CD8-positive, alpha-beta memory T cell (primary cell): ENCODE results near the gene HPX. TPM values are rescaled to one million over a fixed set of nuclear protein-coding genes. Genes with fewer than 3 reads are reported as not detected.

Experiments used
- CTCF ChIA-PET: fragments of 350-600 bp; sonication (Branson Sonifier 250); formaldehyde crosslinking; loops from one replicate; lab custom pipeline; 2021; ENCODE audit warnings: antibody characterized with exemption; lab: Charles Lee
- POLR2A ChIA-PET: fragments of 350-600 bp; sonication (Branson Sonifier 250); formaldehyde crosslinking; loops from one replicate; lab custom pipeline; 2021; ENCODE audit warnings: antibody characterized with exemption; lab: Charles Lee
- DNase-seq, 5 donors: peaks; one replicate each; pipeline versions ENCODE4 v3.0.0 to v3.0.0-alpha.2; 2020 to 2022; ENCODE audit warnings: mixed read lengths in 1 of 5
- H3K27ac ChIP-seq: one replicate; pipeline ENCODE4 v1.7.0; 2013; ENCODE audit warnings: low read depth, mild to moderate bottlenecking, low read length, moderate library complexity
- H3K27me3 ChIP-seq: 2 replicates; pipeline ENCODE4 v1.7.0; 2013; ENCODE audit warnings: low read length, mild to moderate bottlenecking; ENCODE audit not compliant: insufficient read depth, poor library complexity, severe bottlenecking
- H3K36me3 ChIP-seq: 2 replicates; pipeline ENCODE4 v1.7.0; 2013; ENCODE audit warnings: mild to moderate bottlenecking, low read length, moderate library complexity; ENCODE audit not compliant: insufficient read depth
- H3K4me1 ChIP-seq: 2 replicates; pipeline ENCODE4 v1.7.0; 2013; ENCODE audit warnings: mild to moderate bottlenecking, low read length, moderate library complexity; ENCODE audit not compliant: insufficient read depth
- H3K4me3 ChIP-seq: 2 replicates; pipeline ENCODE4 v1.7.0; 2013; ENCODE audit warnings: mild to moderate bottlenecking, low read length
- H3K9me3 ChIP-seq: 2 replicates; pipeline ENCODE4 v1.7.0; 2013; ENCODE audit warnings: mild to moderate bottlenecking, low read length
- H3K27ac Mint-ChIP-seq, 8 donors: one replicate each; pipeline ENCODE4 v1.8.0; 2020 to 2021; ENCODE audit warnings: mixed read lengths in 8 of 8, mild to moderate bottlenecking in 6 of 8, inconsistent platforms in 3 of 8, moderate library complexity in 3 of 8
- H3K27me3 Mint-ChIP-seq, 2 donors: one replicate each; pipeline ENCODE4 v1.8.0; 2020 to 2021; ENCODE audit warnings: mixed read lengths in 2 of 2, mild to moderate bottlenecking in 1 of 2, moderate library complexity in 1 of 2
- H3K36me3 Mint-ChIP-seq, 3 donors: one replicate each; pipeline ENCODE4 v1.8.0; 2020 to 2021; ENCODE audit warnings: mixed read lengths in 3 of 3, inconsistent platforms in 1 of 3, mild to moderate bottlenecking in 1 of 3
- H3K4me1 Mint-ChIP-seq, 3 donors: one replicate each; pipeline ENCODE4 v1.8.0; 2020 to 2021; ENCODE audit warnings: mixed read lengths in 3 of 3, inconsistent platforms in 1 of 3, mild to moderate bottlenecking in 1 of 3
- H3K4me3 Mint-ChIP-seq, 7 donors: one replicate each; pipeline ENCODE4 v1.8.0; 2020 to 2021; ENCODE audit warnings: mixed read lengths in 7 of 7, mild to moderate bottlenecking in 6 of 7, moderate library complexity in 4 of 7, inconsistent platforms in 2 of 7
- H3K9me3 Mint-ChIP-seq, 5 donors: one replicate each; pipeline ENCODE4 v1.8.0; 2020 to 2022; ENCODE audit warnings: mixed read lengths in 5 of 5, mild to moderate bottlenecking in 3 of 5, moderate library complexity in 2 of 5, inconsistent platforms in 1 of 5
- polyA plus RNA-seq: library from polyadenylated mRNA; unstranded; fragments of 300-500 nt; fragmentation: Illumina TruSeq; gene quantifications from one replicate; pipeline ENCODE4 v1.2.3, GENCODE V29; 2021
- total RNA-seq, 2 experiments: library from RNA; stranded (reverse); gene quantifications; one replicate each; pipeline ENCODE4 v1.2.3, GENCODE V29; 2021

Gene HPX
- total and polyA plus RNA-seq, 3 experiments from 2014 or later, result 0.27 TPM; not detected in 2

GRCh38 chr11:6389905-6390717 is 50.7 kb downstream of the HPX start, which contains the start of gene SMPD1:
SMPD1 (plus strand) TSS chr11:6390474; CDS start chr11:6390599, 125 bp downstream.
- DNase-seq, result peak; percentile 91 to 97 (median 93)
- CTCF ChIA-PET, result interaction anchor here (0.9 to 7.1 kb wide), 10 partner anchors 10 to 293 kb away, joined by 3 to 51 read pairs (median 6); partner anchors contain the start of genes APBB1, HPX and MRPL17
- Histone ChIP-seq H3K27me3 (no peaks in the 10 kb centered on the region), H3K27ac (peak within 1 kb of the TSS; percentile 71), H3K4me1 (peaks cover 48% of the 10 kb centered on the region), H3K36me3 (no peaks in the 10 kb centered on the region), H3K9me3 (no peaks in the 10 kb centered on the region), H3K4me3 (peak within 1 kb of the TSS; percentile 64)
- H3K4me3 Mint-ChIP-seq, result peak within 1 kb of the TSS; percentile 85 to 96 (median 93)
- H3K27me3 Mint-ChIP-seq, result no peaks in the 10 kb centered on the region
- H3K9me3 Mint-ChIP-seq, result no peaks in the 10 kb centered on the region
- H3K27ac Mint-ChIP-seq, result peak within 1 kb of the TSS; percentile 89 to 100 (median 98)
- H3K36me3 Mint-ChIP-seq, result peaks cover 4 to 42% (median 4%) of the 10 kb centered on the region in 3 donors
- H3K4me1 Mint-ChIP-seq, result peaks cover 43 to 64% (median 48%) of the 10 kb centered on the region in 3 donors
- POLR2A ChIA-PET, result interaction anchor here (0.6 to 2.8 kb wide), 12 partner anchors 9 to 293 kb away, joined by 3 to 56 read pairs (median 7); partner anchors contain the start of genes APBB1, ARFIP2, MRPL17 and TAF10

GRCh38 chr11:6388748-6389147 is 52.0 kb downstream of the HPX start:
- no peaks in the 10 kb centered on the region for H3K27me3 ChIP-seq
- H3K27ac ChIP-seq, result no peak overlapping the region
- no peaks in the 10 kb centered on the region for H3K36me3 ChIP-seq
- no peaks in the 10 kb centered on the region for H3K27me3 Mint-ChIP-seq
- no peaks in the 10 kb centered on the region for H3K9me3 Mint-ChIP-seq
- H3K9me3 ChIP-seq, result no peaks in the 10 kb centered on the region
- DNase-seq, result no peak
- H3K4me1 Mint-ChIP-seq, result peaks cover 40 to 54% (median 44%) of the 10 kb centered on the region in 3 donors
- peaks cover 4 to 28% (median 4%) of the 10 kb centered on the region in 3 donors for H3K36me3 Mint-ChIP-seq
- POLR2A ChIA-PET, result interaction anchor here (1.2 to 2.8 kb wide), 2 partner anchors 10 to 13 kb away, joined by 3 to 56 read pairs; no protein-coding TSS in a partner anchor
- peak overlapping the region in 5 of 7 donors; percentile 84 to 96 (median 94) for H3K4me3 Mint-ChIP-seq
- CTCF ChIA-PET, result interaction anchor here (0.8 to 15.2 kb wide), 3 partner anchors 10 to 55 kb away, joined by 4 to 467 read pairs (median 51); partner anchors contain the start of gene HPX
- peak overlapping the region in 7 of 8 donors; percentile 89 to 100 (median 99) for H3K27ac Mint-ChIP-seq
- H3K4me1 ChIP-seq, result peaks cover 41% of the 10 kb centered on the region
- no peak overlapping the region for H3K4me3 ChIP-seq

GRCh38 chr11:6387811-6388599 is 52.8 kb downstream of the HPX start:
- peaks cover 3 to 21% (median 4%) of the 10 kb centered on the region in 3 donors for H3K36me3 Mint-ChIP-seq
- Histone ChIP-seq H3K27me3 (no peaks in the 10 kb centered on the region), H3K36me3 (no peaks in the 10 kb centered on the region), H3K9me3 (no peaks in the 10 kb centered on the region), H3K27ac (no peak overlapping the region), H3K4me3 (no peak overlapping the region), H3K4me1 (peaks cover 33% of the 10 kb centered on the region)
- no peaks in the 10 kb centered on the region for H3K27me3 Mint-ChIP-seq
- H3K4me3 Mint-ChIP-seq, result peak overlapping the region in 1 of 7 donors; percentile 19
- no peak for DNase-seq
- ChIA-PET POLR2A (interaction anchor here (0.6 to 1.2 kb wide), 2 partner anchors 9 to 15 kb away, joined by 3 read pairs; no protein-coding TSS in a partner anchor), CTCF (interaction anchor here (0.8 to 15.2 kb wide), 5 partner anchors 9 to 56 kb away, joined by 3 to 467 read pairs (median 4); partner anchors contain the start of gene HPX)
- H3K4me1 Mint-ChIP-seq, result peaks cover 34 to 46% (median 36%) of the 10 kb centered on the region in 3 donors
- peak overlapping the region in 7 of 8 donors; percentile 27 to 94 (median 77) for H3K27ac Mint-ChIP-seq
- H3K9me3 Mint-ChIP-seq, result no peaks in the 10 kb centered on the region

GRCh38 chr11:6385046-6385777 is 55.6 kb downstream of the HPX start:
- peaks cover 11% of the 10 kb centered on the region for H3K4me1 ChIP-seq
- H3K9me3 Mint-ChIP-seq, result no peaks in the 10 kb centered on the region
- DNase-seq, result no peak
- peaks cover 13 to 22% (median 17%) of the 10 kb centered on the region in 3 donors for H3K4me1 Mint-ChIP-seq
- ChIA-PET POLR2A (interaction anchor here (0.8 kb wide), 1 partner anchor 288 kb away, joined by 3 read pairs; no protein-coding TSS in a partner anchor), CTCF (interaction anchor here (15.2 kb wide), 1 partner anchor 59 kb away, joined by 467 read pairs; the partner anchor contains the start of gene HPX)
- no peaks in the 10 kb centered on the region for H3K9me3 ChIP-seq
- peaks cover 0 to 3% (median 0%) of the 10 kb centered on the region in 3 donors for H3K36me3 Mint-ChIP-seq
- peak overlapping the region in 1 of 8 donors; percentile 8 for H3K27ac Mint-ChIP-seq
- no peaks in the 10 kb centered on the region for H3K27me3 ChIP-seq
- H3K27me3 Mint-ChIP-seq, result no peaks in the 10 kb centered on the region
- H3K4me3 ChIP-seq, result no peak overlapping the region
- no peaks in the 10 kb centered on the region for H3K36me3 ChIP-seq
- H3K4me3 Mint-ChIP-seq, result no peak overlapping the region
- H3K27ac ChIP-seq, result no peak overlapping the region

Other genes with a start within 250 kb of the HPX start
- not detected for gene OR52W1, start 241.8 kb downstream of the HPX start, total RNA-seq
- not detected for gene OR52W1, start 241.8 kb downstream of the HPX start, polyA plus RNA-seq
- gene C11orf42, start 235.4 kb downstream of the HPX start, total RNA-seq, result not detected
- not detected for gene C11orf42, start 235.4 kb downstream of the HPX start, polyA plus RNA-seq
- 10 to 100 TPM; 20.2 to 20.6 TPM for gene FHIP1B, start 206.4 kb downstream of the HPX start, total RNA-seq
- 16.4 TPM for gene FHIP1B, start 206.4 kb downstream of the HPX start, polyA plus RNA-seq
- under 1 TPM in 1 of 2 experiments, not detected in 1; 0.15 TPM for gene CNGA4, start 201.9 kb downstream of the HPX start, total RNA-seq
- gene CNGA4, start 201.9 kb downstream of the HPX start, polyA plus RNA-seq, result not detected
- gene CCKBR, start 181.1 kb downstream of the HPX start, total RNA-seq, result not detected
- not detected for gene CCKBR, start 181.1 kb downstream of the HPX start, polyA plus RNA-seq
- 10 to 100 TPM; 72.5 to 75.5 TPM for gene CAVIN3, start 120.5 kb downstream of the HPX start, total RNA-seq
- not detected for gene CAVIN3, start 120.5 kb downstream of the HPX start, polyA plus RNA-seq
- 10 to 100 TPM; 30.4 to 30.9 TPM for gene SMPD1, start 50.5 kb downstream of the HPX start, total RNA-seq
- 17.3 TPM for gene SMPD1, start 50.5 kb downstream of the HPX start, polyA plus RNA-seq
- gene APBB1, start 21.9 kb downstream of the HPX start, total RNA-seq, result 10 to 100 TPM; 41.7 to 43.6 TPM
- 80.2 TPM for gene APBB1, start 21.9 kb downstream of the HPX start, polyA plus RNA-seq
- 1 to 10 TPM; 6.4 to 6.8 TPM for gene TRIM3, start 33.0 kb upstream of the HPX start, total RNA-seq
- 2.4 TPM for gene TRIM3, start 33.0 kb upstream of the HPX start, polyA plus RNA-seq
- gene ARFIP2, start 40.3 kb upstream of the HPX start, total RNA-seq, result 10 to 100 TPM; 46.9 to 47.5 TPM
- gene ARFIP2, start 40.3 kb upstream of the HPX start, polyA plus RNA-seq, result 35.2 TPM
- 10 to 100 TPM; 43.6 to 46.3 TPM for gene TIMM10B, start 40.5 kb upstream of the HPX start, total RNA-seq
- gene TIMM10B, start 40.5 kb upstream of the HPX start, polyA plus RNA-seq, result 32.1 TPM
- gene DNHD1, start 56.3 kb upstream of the HPX start, total RNA-seq, result 1 to 10 TPM; 8.0 to 9.2 TPM
- gene DNHD1, start 56.3 kb upstream of the HPX start, polyA plus RNA-seq, result 1.9 TPM
- 10 to 100 TPM; 42.0 to 44.7 TPM for gene RRP8, start 162.6 kb upstream of the HPX start, total RNA-seq
- gene RRP8, start 162.6 kb upstream of the HPX start, polyA plus RNA-seq, result 21.1 TPM
- gene ILK, start 162.8 kb upstream of the HPX start, total RNA-seq, result 10 to 100 TPM; 90.1 to 92.6 TPM
- gene ILK, start 162.8 kb upstream of the HPX start, polyA plus RNA-seq, result 111 TPM
- 100 to 1,000 TPM; 173 to 175 TPM for gene TAF10, start 171.2 kb upstream of the HPX start, total RNA-seq
- 336 TPM for gene TAF10, start 171.2 kb upstream of the HPX start, polyA plus RNA-seq
- gene TPP1, start 178.4 kb upstream of the HPX start, total RNA-seq, result 10 to 100 TPM; 57.2 to 61.6 TPM
- gene TPP1, start 178.4 kb upstream of the HPX start, polyA plus RNA-seq, result 165 TPM
- under 1 TPM; 0.89 to 0.96 TPM for gene DCHS1, start 214.8 kb upstream of the HPX start, total RNA-seq
- 1.5 TPM for gene DCHS1, start 214.8 kb upstream of the HPX start, polyA plus RNA-seq
- 100 to 1,000 TPM; 124 to 129 TPM for gene MRPL17, start 242.4 kb upstream of the HPX start, total RNA-seq
- 24.3 TPM for gene MRPL17, start 242.4 kb upstream of the HPX start, polyA plus RNA-seq